Tibial nerve (tissue), 4 donors: ENCODE data around the gene H2BK1. TPM values are rescaled to one million over a fixed set of nuclear protein-coding genes. Genes with fewer than 3 reads are reported as not detected.

Source experiments
- DNase-seq, 2 donors: peaks; one replicate each; pipeline ENCODE4 v3.0.0-alpha.2; 2019; ENCODE audit warnings: low spot score in 2 of 2
- H3K27ac ChIP-seq, 4 donors: fragments of 200-600 bp; sonication (generic) in 3 of 4; one replicate each; pipeline ENCODE4 v1.5.1; 2017 to 2019; ENCODE audit warnings: mild to moderate bottlenecking in 1 of 4
- H3K27me3 ChIP-seq, 2 donors: fragments of 200-600 bp; sonication (generic) in 1 of 2; one replicate each; pipeline versions ENCODE4 v1.5.1 to v1.6.0; 2017 to 2019
- H3K36me3 ChIP-seq, 3 donors: fragments of 200-600 bp; sonication (generic); one replicate each; pipeline ENCODE4 v1.5.1; 2018 to 2019
- H3K4me1 ChIP-seq, 4 donors: fragments of 200-600 bp; sonication (generic) in 3 of 4; one replicate each; pipeline ENCODE4 v1.5.1; 2017 to 2019
- H3K4me3 ChIP-seq, 4 donors: fragments of 200-600 bp; sonication (generic) in 3 of 4; one replicate each; pipeline ENCODE4 v1.5.1; 2017 to 2019; ENCODE audit warnings: mild to moderate bottlenecking in 1 of 4, moderate library complexity in 1 of 4
- H3K9me3 ChIP-seq, 4 donors: fragments of 200-600 bp; sonication (generic) in 3 of 4; one replicate each; pipeline ENCODE4 v1.5.1; 2017 to 2019
- CTCF ChIP-seq, 5 experiments: fragments of 200-600 bp in 3 of 5; fragments of 450-650 bp in 2 of 5; sonication (generic) in 3 of 5; IDR thresholded peaks; one replicate each; pipeline ENCODE4 v1.5.1; 2016 to 2019; ENCODE audit warnings: antibody characterized with exemption in 5 of 5, mild to moderate bottlenecking in 3 of 5, moderate library complexity in 2 of 5
- EP300 ChIP-seq, 2 donors: sonication (generic); formaldehyde crosslinking; IDR thresholded peaks; one replicate each; pipeline ENCODE4 v1.6.1; 2017; ENCODE audit warnings: antibody characterized with exemption in 2 of 2, mild to moderate bottlenecking in 1 of 2
- POLR2A ChIP-seq, 2 donors: fragments of 450-650 bp; IDR thresholded peaks; one replicate each; pipeline ENCODE4 v1.6.1; 2017; ENCODE audit warnings: antibody characterized with exemption in 2 of 2, mild to moderate bottlenecking in 2 of 2, moderate library complexity in 2 of 2
- WGBS, 2 donors: methylation state at CpG; one replicate each; pipeline ENCODE4 v1.1.5; 2018; 5-methylcytosine and 5-hydroxymethylcytosine counted together
- total RNA-seq, 4 donors: library from RNA; depleted of rRNA; stranded (reverse); fragments of >200 nt; gene quantifications; one replicate each; pipeline ENCODE4 v1.1.0, GENCODE V29; 2016

Gene H2BK1
- total RNA-seq, 4 donors from 2014 or later = not detected

DNA sequence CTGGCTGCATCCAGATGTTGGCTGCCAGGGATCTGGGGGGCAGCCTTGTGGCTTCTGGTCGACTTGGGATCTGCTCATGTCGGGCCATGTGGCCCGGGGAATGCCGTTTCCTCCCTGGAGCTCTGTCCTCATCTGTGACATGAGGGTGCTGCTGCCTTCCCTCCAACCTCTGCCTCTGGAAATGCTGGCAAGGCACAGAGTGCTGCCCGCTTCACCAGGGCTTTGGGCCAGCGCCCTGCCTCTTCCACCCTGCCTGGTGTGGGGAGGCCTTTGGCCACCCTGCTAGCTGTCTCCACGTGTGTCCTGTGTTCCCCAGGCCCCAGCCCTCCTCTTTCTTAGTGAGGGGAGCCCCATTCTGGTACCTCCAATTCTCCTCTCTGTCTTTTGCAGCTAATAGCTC is 44.0 kb upstream of the H2BK1 start:
- Histone ChIP-seq H3K36me3 (no peaks in the 10 kb centered on the region), H3K4me3 (no peak overlapping the region), H3K4me1 (peaks cover 0 to 37% (median 23%) of the 10 kb centered on the region in 4 donors), H3K9me3 (no peaks in the 10 kb centered on the region), H3K27me3 (no peaks in the 10 kb centered on the region), H3K27ac (no peak overlapping the region)
- 50 to 52% methylated on average over 4 to 6 of the region's 7 CpGs for WGBS, 2 donors
- DNase-seq = no peak
- no peak for TF ChIP-seq EP300 (IDR thresholded peaks at IDR 0.05)
- TF ChIP-seq CTCF (IDR thresholded peaks at IDR 0.05) = no peak
- no peak for TF ChIP-seq POLR2A (IDR thresholded peaks at IDR 0.05)

GRCh38 chr7:151252961-151253711 is 42.8 kb upstream of the H2BK1 start:
- no peaks in the 10 kb centered on the region for H3K36me3 ChIP-seq
- no peak for DNase-seq
- no peaks in the 10 kb centered on the region for H3K9me3 ChIP-seq
- no peaks in the 10 kb centered on the region for H3K27me3 ChIP-seq
- peak overlapping the region in 3 of 4 donors; percentile 84 to 99 (median 96) for H3K27ac ChIP-seq
- TF ChIP-seq POLR2A (IDR thresholded peaks at IDR 0.05) (no peak), CTCF (IDR thresholded peaks at IDR 0.05) (no peak), EP300 (IDR thresholded peaks at IDR 0.05) (no peak)
- H3K4me1 ChIP-seq = peaks cover 0 to 43% (median 23%) of the 10 kb centered on the region in 4 donors
- WGBS, 2 donors = 50 to 59% methylated on average over 17 of the region's 17 CpGs
- H3K4me3 ChIP-seq = no peak overlapping the region

- peak overlapping the region; percentile 84 to 99 (median 93) for H3K27ac ChIP-seq
- peaks cover 0 to 49% (median 24%) of the 10 kb centered on the region in 4 donors for H3K4me1 ChIP-seq
- H3K36me3 ChIP-seq = no peaks in the 10 kb centered on the region
- 10 to 14% methylated on average over 9 of the region's 9 CpGs for whole genome bisulfite sequencing, 2 donors
- no peaks in the 10 kb centered on the region for H3K9me3 ChIP-seq
- no peak for TF ChIP-seq EP300 (IDR thresholded peaks at IDR 0.05)
- TF ChIP-seq POLR2A (IDR thresholded peaks at IDR 0.05) = no peak
- TF ChIP-seq CTCF (IDR thresholded peaks at IDR 0.05) = no peak
- no peaks in the 10 kb centered on the region for H3K27me3 ChIP-seq
- no peak for DNase-seq
- H3K4me3 ChIP-seq = peak overlapping the region; percentile 52 to 90 (median 71)
Observed at GRCh38 chr7:151252561-151252835, 42.2 kb upstream of the H2BK1 start.

DNA sequence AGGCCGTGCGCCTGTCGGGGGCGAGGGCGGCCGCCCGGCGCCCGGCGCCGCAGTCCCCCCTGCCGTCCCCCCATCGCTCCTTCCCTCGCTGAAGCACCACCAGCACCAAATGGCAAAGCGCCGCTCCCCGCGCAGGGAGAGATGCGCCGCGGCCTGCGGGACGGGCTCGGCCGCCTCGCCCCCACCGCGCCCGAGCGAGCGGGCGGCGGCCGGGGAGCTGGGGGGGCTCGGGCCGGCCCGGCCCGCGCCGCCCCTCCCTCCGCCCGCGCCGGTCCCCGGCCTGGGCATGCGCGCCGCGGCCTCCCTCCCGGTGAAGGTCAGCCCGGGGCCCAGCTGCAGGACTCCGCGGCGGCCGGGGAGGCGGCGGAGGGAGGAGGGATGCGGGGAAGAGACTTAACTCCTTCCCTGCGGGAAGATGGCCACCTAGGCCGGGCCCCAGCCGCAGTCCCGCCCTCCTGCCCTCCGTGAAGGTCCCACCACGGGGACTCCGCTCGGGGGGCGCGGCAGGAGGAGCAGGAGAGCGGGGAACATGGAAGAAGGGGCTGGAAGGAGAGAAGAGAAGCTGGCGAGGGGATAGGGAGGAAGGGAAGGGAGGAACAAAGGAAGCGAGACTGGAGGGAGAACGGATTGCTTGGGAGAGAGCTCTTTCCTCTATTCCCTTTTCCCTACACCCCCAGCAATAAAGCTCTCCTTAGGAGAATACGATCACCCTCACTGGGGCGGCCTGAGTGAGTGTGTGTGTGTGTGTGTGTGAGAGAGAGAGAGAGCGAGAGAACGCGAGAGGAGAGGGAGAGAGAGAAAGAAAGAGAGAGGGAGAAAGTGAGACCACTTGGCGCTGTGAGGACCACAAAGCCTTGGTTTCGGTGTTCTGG is 41.6 kb upstream of the H2BK1 start:
- 2% methylated on average over 20 to 51 of the region's 79 CpGs for WGBS, 2 donors
- Histone ChIP-seq H3K27me3 (no peaks in the 10 kb centered on the region), H3K36me3 (no peaks in the 10 kb centered on the region), H3K9me3 (no peaks in the 10 kb centered on the region), H3K4me1 (peaks cover 0 to 55% (median 29%) of the 10 kb centered on the region in 4 donors), H3K27ac (peak overlapping the region; percentile 85 to 99 (median 93)), H3K4me3 (peak overlapping the region; percentile 52 to 90 (median 71))
- peak; percentile 45 to 50 for DNase-seq
- TF ChIP-seq POLR2A (IDR thresholded peaks at IDR 0.05) (peak in 1 of 2 donors; percentile 6), EP300 (IDR thresholded peaks at IDR 0.05) (peak in 1 of 2 donors; percentile 68), CTCF (IDR thresholded peaks at IDR 0.05) (no peak)

GRCh38 chr7:151251328-151251688 is 41.0 kb upstream of the H2BK1 start:
- peaks cover 0 to 61% (median 34%) of the 10 kb centered on the region in 4 donors for H3K4me1 ChIP-seq
- DNase-seq = no peak
- 2 to 10% methylated on average over 3 to 18 of the region's 19 CpGs for whole genome bisulfite sequencing, 2 donors

More at GRCh38 chr7:151251328-151251688, 41.0 kb upstream of the H2BK1 start:
- TF ChIP-seq CTCF (IDR thresholded peaks at IDR 0.05) (no peak), EP300 (IDR thresholded peaks at IDR 0.05) (no peak), POLR2A (IDR thresholded peaks at IDR 0.05) (no peak)
- H3K4me3 ChIP-seq = peak overlapping the region; percentile 39 to 77 (median 48)
- H3K27ac ChIP-seq = peak overlapping the region; percentile 85 to 98 (median 93)
- H3K36me3 ChIP-seq = no peaks in the 10 kb centered on the region
- H3K9me3 ChIP-seq = no peaks in the 10 kb centered on the region
- H3K27me3 ChIP-seq = no peaks in the 10 kb centered on the region
